ENCODE results near the gene CTCFL.

CTCFL gene

DNA sequence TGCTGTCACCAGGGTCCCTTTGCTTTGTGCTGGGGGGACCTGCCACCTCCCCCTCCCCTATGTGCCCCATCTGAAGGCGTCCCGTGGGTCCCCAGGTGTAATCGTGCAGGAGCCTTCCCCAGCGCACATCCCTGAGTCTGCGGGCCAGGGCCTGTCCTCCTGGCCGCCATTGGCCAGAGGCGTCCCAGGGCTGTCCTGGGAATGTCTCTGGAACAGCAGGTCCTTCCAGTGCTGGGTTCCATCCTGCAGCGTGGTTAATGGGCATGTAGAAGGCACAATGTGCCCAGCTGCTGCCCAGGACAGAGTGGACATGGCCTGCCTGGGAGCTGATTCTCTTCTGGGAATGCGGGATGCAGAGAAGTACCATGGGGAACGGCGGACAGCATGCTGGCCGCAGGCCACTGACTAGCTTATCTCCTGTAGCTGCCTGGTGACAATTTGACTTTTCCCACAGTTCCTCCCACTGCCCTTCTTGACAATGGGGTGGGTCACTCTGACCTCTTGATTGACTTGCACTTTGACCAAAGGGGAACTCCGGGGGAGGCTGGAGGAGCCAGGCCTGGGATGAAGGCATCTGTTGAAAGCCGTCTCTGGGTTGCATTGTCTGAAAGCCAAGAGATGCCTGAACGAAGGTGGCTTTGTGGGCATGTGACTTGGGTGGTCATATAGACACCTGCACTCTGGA, 64.0 kb downstream of the CTCFL start:
- no peak for DNase-seq

- DNase-seq, result no peak
Observed at GRCh38 chr20:57459897-57460296, 65.0 kb downstream of the CTCFL start.

- DNase-seq, result no peak
Observed at GRCh38 chr20:57459278-57459677, 65.7 kb downstream of the CTCFL start.

GRCh38 chr20:57458400-57459160, 66.4 kb downstream of the CTCFL start:
- no peak for DNase-seq

GRCh38 chr20:57457243-57458095, 67.5 kb downstream of the CTCFL start:
- DNase-seq, result no peak

DNA sequence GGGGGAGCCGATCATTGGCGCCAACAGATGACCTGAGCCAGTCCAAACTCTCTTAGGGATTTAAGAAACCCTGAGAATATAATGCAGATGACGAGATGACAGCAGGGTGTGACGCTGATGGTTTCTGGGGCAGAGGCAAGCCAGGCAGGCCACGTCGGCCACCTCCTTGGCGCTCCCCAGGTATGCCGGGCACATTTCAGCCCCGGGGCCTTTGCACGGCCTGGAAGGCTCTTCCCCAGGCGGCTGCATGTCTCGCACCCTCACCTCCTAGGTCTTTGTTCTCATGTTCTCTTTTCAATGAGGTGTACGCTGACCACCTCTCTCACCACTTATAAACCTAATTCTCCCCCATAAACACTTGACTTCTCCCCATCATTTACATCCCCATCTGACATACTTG, 68.8 kb downstream of the CTCFL start:
- DNase-seq, result no peak

DNA sequence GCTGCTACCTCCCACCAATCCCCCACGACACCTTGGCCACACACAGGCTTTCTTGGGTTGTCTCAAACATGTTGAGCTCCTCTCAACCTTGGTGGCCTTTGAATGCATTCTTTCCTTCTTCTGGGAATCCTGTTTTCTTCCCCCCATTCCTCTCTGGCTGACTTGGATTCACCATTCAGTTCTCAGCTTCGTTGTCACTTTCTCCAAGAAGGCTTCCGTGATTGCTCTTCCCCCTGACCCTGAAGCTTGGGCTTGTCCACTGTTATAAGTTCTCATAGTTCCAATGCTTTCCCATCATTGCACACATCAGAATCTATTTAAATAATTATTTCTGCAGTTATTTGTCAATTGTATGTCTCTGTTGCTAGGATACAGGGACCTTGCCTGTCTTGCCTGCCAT, 69.6 kb downstream of the CTCFL start:
- DNase-seq, result no peak

DNA sequence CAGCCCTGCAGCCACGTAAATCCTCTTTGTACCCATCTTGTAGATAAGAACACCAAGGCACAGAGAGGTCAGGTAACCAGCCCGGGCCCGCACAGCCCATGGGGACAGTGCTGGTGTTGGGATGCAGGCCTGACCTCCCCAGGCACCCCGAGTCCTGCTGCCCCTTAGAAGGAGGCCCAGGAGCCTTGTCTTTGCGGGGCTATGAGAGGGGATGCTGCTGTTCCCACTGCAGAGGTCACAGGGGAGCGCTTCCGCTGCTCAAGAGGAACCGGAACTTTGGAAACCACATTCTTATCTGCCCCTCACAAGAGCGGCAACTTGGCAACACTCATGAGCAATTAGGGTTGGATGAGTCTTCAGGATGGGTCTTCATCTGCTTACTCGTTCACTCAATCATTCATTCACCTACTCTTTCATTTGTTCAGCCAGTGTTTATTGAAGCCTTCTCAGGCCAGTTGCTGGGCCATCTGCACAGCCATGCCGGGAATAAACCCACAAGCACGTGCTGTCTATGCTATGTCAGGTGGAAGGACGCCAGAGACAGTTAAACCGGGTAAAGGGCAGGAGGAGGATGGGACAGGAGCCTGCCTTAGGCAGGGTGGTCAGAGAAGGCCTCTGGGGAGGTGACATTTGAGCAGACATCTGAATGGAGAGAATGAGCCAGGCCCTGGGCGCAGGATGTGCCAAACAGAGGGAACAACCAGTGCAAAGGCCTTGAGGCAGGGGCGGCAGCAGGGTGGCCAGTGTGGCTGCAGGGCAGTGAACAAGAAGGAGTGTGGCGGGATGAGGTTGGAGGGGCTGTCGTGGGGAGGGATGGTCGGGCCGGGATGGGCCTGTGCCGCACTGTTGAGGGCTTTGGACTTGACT, 72.9 kb downstream of the CTCFL start:
- DNase-seq, result no peak

GRCh38 chr20:57451431-57451794, 73.5 kb downstream of the CTCFL start:
- DNase-seq, result no peak

GRCh38 chr20:57450931-57451330, 74.0 kb downstream of the CTCFL start:
- no peak for DNase-seq

- no peak for DNase-seq
Observed at GRCh38 chr20:57450419-57450818, 74.5 kb downstream of the CTCFL start.

DNA sequence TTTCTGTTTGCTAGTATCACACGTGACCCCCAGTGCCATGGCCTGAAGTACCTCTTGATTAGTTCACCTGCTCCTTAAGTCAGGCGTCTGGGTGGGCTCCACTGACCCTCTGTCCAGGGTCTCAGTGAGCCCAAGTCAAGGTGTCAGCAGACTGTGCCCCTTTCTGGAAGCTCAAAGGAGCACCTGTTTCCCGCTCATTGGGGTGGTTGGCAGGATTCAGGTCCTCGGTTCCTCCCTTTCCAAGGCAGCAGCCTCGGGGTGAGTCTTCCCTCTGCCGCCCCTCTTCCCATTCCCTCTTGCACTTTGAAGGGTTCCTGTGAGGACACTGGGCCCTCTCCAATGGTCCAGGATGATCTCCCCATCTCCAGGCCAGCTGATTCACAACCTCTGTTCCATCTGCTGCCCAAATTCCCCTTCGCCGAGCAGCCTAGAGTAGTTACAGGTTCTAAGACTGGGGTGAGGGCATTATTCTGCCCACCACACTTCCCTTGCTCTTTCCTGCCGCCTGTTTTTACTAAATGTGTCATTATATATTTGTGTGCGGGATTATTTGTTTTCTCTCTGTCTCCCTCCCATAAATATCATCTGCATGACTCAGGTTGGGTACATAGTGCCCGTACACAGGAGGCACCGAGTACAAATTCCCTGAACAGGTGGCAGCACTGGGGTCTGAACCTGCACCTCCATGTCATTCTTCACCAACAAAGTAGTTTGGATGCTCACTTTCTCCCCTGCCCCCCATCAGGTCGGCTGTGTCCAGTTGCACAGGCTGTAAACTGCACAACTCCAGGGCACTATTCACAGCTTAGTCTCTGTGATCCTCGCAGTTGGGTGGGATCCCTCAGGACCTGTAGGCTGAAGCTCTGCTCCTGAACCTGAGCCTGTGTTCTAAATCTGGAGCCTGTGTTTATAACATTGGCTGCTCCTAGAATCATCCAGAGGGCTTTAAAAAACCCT, 75.3 kb downstream of the CTCFL start:
- DNase-seq, result no peak

GRCh38 chr20:57448764-57449354, 76.1 kb downstream of the CTCFL start:
- no peak for DNase-seq

Data from NCI-H1048 (cell line).